Stimulated activated CD8-positive, alpha-beta memory T cell treated with anti-CD3 and anti-CD28 coated beads, Interleukin-4, amount 100 ng/mL, for 48 hours (primary cell): ENCODE results near the gene ASPHD2.
A peak's percentile ranks its signal among the peaks of the same experiment; 100 is the strongest.

Experiments
- DNase-seq: peaks from one replicate; pipeline ENCODE4 v3.0.0-alpha.2; 2020

The ASPHD2 gene

GRCh38 chr22:26447584-26448329 is 18.7 kb downstream of the ASPHD2 start:
- no peak for DNase-seq

GRCh38 chr22:26448334-26448733 is 19.3 kb downstream of the ASPHD2 start:
- DNase-seq, result no peak

GRCh38 chr22:26448941-26449340 is 19.9 kb downstream of the ASPHD2 start:
- DNase-seq, result no peak

- DNase-seq, result no peak
Measured at GRCh38 chr22:26450453-26451185, 21.6 kb downstream of the ASPHD2 start.

- no peak for DNase-seq
Measured at GRCh38 chr22:26452236-26453016, 23.4 kb downstream of the ASPHD2 start.

GRCh38 chr22:26453216-26453615 is 24.2 kb downstream of the ASPHD2 start:
- no peak for DNase-seq

GRCh38 chr22:26453812-26454500 is 24.9 kb downstream of the ASPHD2 start:
- DNase-seq, result no peak

GRCh38 chr22:26457661-26458272 is 28.7 kb downstream of the ASPHD2 start:
- DNase-seq, result no peak

GRCh38 chr22:26460202-26460601 is 31.1 kb downstream of the ASPHD2 start:
- DNase-seq, result no peak

GRCh38 chr22:26461188-26461810 is 32.2 kb downstream of the ASPHD2 start:
- DNase-seq, result peak; percentile 71

- DNase-seq, result no peak
Measured at GRCh38 chr22:26462051-26462450, 33.0 kb downstream of the ASPHD2 start.

- DNase-seq, result no peak
Measured at GRCh38 chr22:26462641-26463040, 33.6 kb downstream of the ASPHD2 start.

GRCh38 chr22:26463101-26463661 is 34.1 kb downstream of the ASPHD2 start:
- DNase-seq, result no peak

- DNase-seq, result no peak
Measured at GRCh38 chr22:26463688-26464087, 34.6 kb downstream of the ASPHD2 start.

GRCh38 chr22:26464312-26464711 is 35.3 kb downstream of the ASPHD2 start:
- no peak for DNase-seq

- DNase-seq, result no peak
Measured at GRCh38 chr22:26466196-26466595, 37.1 kb downstream of the ASPHD2 start.

- DNase-seq, result no peak
Measured at GRCh38 chr22:26470807-26471206, 41.7 kb downstream of the ASPHD2 start.

- DNase-seq, result no peak
Measured at GRCh38 chr22:26471522-26471921, 42.5 kb downstream of the ASPHD2 start.

- DNase-seq, result no peak
Measured at GRCh38 chr22:26474682-26475081, 45.6 kb downstream of the ASPHD2 start.

- no peak for DNase-seq
Measured at GRCh38 chr22:26476705-26477340, 47.8 kb downstream of the ASPHD2 start.

GRCh38 chr22:26477341-26477731 is 48.3 kb downstream of the ASPHD2 start:
- no peak for DNase-seq
